Ishikawa (cell line): Measurements from ENCODE around the gene MT3.

Experiments
- CEBPB ChIP-seq: IDR thresholded peaks from 2 replicates; pipeline ENCODE4 v1.6.1; 2012
- CREB1 ChIP-seq: IDR thresholded peaks from 2 replicates; pipeline ENCODE4 v1.6.1; 2012; ENCODE audit warnings: low read depth
- EGR1 ChIP-seq: IDR thresholded peaks from 2 replicates; pipeline ENCODE4 v1.6.1; 2012
- EP300 ChIP-seq: IDR thresholded peaks from 2 replicates; pipeline ENCODE4 v1.6.1; 2012; ENCODE audit warnings: borderline replicate concordance
- FOXM1 ChIP-seq: IDR thresholded peaks from 2 replicates; pipeline ENCODE4 v1.6.1; 2012; ENCODE audit warnings: low read depth, borderline replicate concordance
- MAX ChIP-seq: IDR thresholded peaks from 2 replicates; pipeline ENCODE4 v1.6.1; 2012
- NFIC ChIP-seq: IDR thresholded peaks from 2 replicates; pipeline ENCODE4 v1.6.1; 2012
- RAD21 ChIP-seq: IDR thresholded peaks from 2 replicates; pipeline ENCODE4 v1.6.1; 2012; ENCODE audit warnings: low read depth
- TAF1 ChIP-seq: IDR thresholded peaks from 2 replicates; pipeline ENCODE4 v1.6.1; 2012; ENCODE audit warnings: low read depth, mild to moderate bottlenecking
- TCF12 ChIP-seq: IDR thresholded peaks from 2 replicates; pipeline ENCODE4 v1.6.1; 2012; ENCODE audit warnings: low read depth
- TEAD4 ChIP-seq: IDR thresholded peaks from 2 replicates; pipeline ENCODE4 v1.6.1; 2012
- YY1 ChIP-seq: IDR thresholded peaks from 2 replicates; pipeline ENCODE4 v1.6.1; 2012; ENCODE audit warnings: low read depth
- TF ChIP-seq, protein P1 (sequence below): IDR thresholded peaks from 2 replicates; pipeline ENCODE4 v1.6.1; 2012
- TF ChIP-seq, protein P2 (sequence below): IDR thresholded peaks from 2 replicates; pipeline ENCODE4 v1.6.1; 2012; ENCODE audit warnings: low read depth, mild to moderate bottlenecking

DNA sequence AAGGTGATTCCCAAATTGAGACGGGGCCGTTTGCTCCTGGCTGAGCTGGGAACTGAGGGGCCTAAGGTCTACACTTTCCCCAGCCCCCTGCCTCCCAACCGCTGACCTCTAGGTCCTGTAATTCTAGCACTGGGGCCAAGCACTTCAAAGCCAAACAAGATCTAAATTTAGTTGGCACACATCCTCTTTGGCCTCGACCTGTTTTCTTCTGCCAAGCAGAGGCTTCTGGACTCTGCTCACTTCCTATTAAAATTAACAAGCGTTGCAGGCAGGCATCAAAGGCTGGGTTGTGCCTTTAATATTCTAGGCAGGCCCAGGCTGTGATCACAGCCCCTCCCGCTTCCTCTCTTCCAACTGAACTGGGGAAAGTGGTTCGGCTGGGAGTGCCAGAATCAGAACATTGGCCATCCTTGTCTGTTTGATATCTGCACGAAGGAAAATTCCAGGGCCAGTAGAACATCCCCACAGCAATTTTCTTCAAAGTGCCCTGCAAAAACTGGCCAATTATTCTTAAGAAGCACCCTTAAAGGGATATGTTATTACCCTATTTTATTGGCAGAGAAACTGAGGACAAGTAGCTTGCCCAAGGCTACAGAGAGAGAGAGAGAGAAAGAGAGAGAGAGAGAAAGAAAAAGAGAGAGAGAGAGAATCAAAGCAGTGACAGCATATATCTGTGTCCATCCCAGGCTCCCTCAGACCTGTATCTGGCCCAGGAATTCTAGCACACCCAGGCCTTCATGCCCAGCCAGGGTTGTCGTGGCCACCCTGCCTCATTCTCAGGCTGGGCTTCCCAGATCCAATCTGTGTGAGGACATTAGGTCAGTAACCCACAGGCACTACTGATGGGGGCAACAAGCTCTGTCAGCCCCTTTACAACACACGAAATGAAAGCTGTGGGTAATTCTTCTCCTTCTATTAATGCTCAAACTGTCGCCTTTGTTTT, 37.3 kb upstream of the MT3 start:
- TF ChIP-seq MAX (no peak), RAD21 (no peak), EP300 (no peak), TAF1 (no peak), CREB1 (no peak), YY1 (no peak), FOXM1 (no peak), TEAD4 (no peak), CEBPB (no peak), NFIC (no peak), TCF12 (no peak), EGR1 (no peak)
- TF ChIP-seq, protein P1, sequence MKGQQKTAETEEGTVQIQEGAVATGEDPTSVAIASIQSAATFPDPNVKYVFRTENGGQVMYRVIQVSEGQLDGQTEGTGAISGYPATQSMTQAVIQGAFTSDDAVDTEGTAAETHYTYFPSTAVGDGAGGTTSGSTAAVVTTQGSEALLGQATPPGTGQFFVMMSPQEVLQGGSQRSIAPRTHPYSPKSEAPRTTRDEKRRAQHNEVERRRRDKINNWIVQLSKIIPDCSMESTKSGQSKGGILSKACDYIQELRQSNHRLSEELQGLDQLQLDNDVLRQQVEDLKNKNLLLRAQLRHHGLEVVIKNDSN: no peak
- TF ChIP-seq, protein P2, sequence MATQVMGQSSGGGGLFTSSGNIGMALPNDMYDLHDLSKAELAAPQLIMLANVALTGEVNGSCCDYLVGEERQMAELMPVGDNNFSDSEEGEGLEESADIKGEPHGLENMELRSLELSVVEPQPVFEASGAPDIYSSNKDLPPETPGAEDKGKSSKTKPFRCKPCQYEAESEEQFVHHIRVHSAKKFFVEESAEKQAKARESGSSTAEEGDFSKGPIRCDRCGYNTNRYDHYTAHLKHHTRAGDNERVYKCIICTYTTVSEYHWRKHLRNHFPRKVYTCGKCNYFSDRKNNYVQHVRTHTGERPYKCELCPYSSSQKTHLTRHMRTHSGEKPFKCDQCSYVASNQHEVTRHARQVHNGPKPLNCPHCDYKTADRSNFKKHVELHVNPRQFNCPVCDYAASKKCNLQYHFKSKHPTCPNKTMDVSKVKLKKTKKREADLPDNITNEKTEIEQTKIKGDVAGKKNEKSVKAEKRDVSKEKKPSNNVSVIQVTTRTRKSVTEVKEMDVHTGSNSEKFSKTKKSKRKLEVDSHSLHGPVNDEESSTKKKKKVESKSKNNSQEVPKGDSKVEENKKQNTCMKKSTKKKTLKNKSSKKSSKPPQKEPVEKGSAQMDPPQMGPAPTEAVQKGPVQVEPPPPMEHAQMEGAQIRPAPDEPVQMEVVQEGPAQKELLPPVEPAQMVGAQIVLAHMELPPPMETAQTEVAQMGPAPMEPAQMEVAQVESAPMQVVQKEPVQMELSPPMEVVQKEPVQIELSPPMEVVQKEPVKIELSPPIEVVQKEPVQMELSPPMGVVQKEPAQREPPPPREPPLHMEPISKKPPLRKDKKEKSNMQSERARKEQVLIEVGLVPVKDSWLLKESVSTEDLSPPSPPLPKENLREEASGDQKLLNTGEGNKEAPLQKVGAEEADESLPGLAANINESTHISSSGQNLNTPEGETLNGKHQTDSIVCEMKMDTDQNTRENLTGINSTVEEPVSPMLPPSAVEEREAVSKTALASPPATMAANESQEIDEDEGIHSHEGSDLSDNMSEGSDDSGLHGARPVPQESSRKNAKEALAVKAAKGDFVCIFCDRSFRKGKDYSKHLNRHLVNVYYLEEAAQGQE: no peak
